ENCODE data around the gene LRMDA. TPM values are rescaled to one million over a fixed set of nuclear protein-coding genes. Genes with fewer than 3 reads are reported as not detected.

LRMDA gene
- total and polyA plus RNA-seq, 2 donors (not counting 3 experiments of a cell fraction or from before 2014, with no cell fraction given), result 9.7 to 18.0 TPM

DNA sequence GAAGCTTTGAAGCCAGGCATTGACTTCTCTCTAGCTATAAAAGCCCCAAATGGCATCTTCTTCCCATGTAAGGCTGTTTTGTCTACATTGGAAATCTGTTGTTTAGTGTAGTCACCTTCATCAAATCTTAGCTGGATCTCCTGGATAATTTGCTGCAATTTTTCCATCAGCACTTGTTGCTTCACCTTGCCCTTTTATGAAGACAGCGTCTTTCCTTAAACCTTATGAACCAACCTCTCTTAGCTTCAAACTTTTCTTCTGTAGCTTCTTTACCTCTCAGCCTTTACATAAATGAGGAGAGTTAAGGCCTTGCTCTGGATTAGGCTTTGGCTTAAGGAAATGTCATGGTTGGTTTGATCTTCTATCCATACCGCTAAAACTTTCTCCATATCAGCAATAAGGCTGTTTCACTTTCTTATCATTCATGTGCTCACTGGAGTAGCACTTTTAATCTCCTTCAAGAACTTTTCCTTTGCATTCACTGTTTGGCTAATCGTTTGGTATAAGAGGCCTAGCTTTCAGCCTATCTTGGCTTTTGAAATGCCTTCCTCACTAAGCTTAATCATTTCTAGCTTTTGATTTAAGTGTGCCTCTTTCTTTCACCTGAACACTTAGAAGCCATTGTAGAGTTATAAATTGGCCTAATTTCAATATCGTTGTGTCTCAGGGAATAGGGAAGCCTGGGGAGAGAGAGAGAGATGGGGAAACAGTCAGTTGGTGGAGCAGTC lies 803.2 kb downstream of the LRMDA start:
- Histone ChIP-seq H3K27me3 (ENCODE audit: control insufficient read depth in 2 of 2, insufficient read depth in 2 of 2, low read length in 2 of 2) (no peaks in the 10 kb centered on the region), H2AFZ (ENCODE audit: low read depth, low read length) (no peak overlapping the region), H4K20me1 (replicated peaks; ENCODE audit: control insufficient read depth, extremely low read depth, insufficient read depth, low read length) (no peaks in the 10 kb centered on the region), H3K4me2 (ENCODE audit: insufficient read depth, low read length) (no peak overlapping the region), H3K4me1 (ENCODE audit: control insufficient read depth, extremely low read depth, insufficient read depth, low read length) (no peaks in the 10 kb centered on the region), H3K27ac (ENCODE audit: insufficient read depth, low read depth, low read length) (no peak overlapping the region), H3K36me3 (ENCODE audit: control insufficient read depth in 2 of 2, extremely low read depth in 1 of 2, insufficient read depth in 2 of 2, low read length in 2 of 2) (no peaks in the 10 kb centered on the region), H3K9ac (replicated peaks; ENCODE audit: extremely low read depth, insufficient read depth, low read length) (no peak overlapping the region), H3K79me2 (ENCODE audit: control insufficient read depth, insufficient read depth, low read length) (no peaks in the 10 kb centered on the region), H3K9me3 (replicated peaks; ENCODE audit: control insufficient read depth, insufficient read depth, low read length) (no peaks in the 10 kb centered on the region), H3K9me1 (replicated peaks; ENCODE audit: control insufficient read depth, extremely low read depth, insufficient read depth, low read length) (no peaks in the 10 kb centered on the region), H3K4me3 (replicated peaks in 1 of 3; ENCODE audit: insufficient read depth in 1 of 3, low read depth in 1 of 3, low read length in 3 of 3) (no peak overlapping the region)
- dilution Hi-C loops (cut with MboI; ENCODE audit: extremely low pct_ligation_motif_present, low sequenced_read_pairs) (no loop called here), intact Hi-C loops (cut with micrococcal nuclease) (no loop called here)
- FAIRE-seq, result no peak
- no peak for DNase-seq (ENCODE audit: low read depth, low spot score)
- ChIA-PET CTCF (interaction anchor here (0.9 kb wide), 1 partner anchor 89 kb away, joined by 3 read pairs; no protein-coding TSS in a partner anchor), POLR2A (no interaction called here)
- TF ChIP-seq, protein P1, sequence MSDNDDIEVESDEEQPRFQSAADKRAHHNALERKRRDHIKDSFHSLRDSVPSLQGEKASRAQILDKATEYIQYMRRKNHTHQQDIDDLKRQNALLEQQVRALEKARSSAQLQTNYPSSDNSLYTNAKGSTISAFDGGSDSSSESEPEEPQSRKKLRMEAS (IDR thresholded peaks at IDR 0.05; ENCODE audit: insufficient read depth, insufficient read length), result no peak
- TF ChIP-seq GATA2 (IDR thresholded peaks at IDR 0.05; ENCODE audit: insufficient read depth, insufficient read length, low read depth, low read length) (no peak), EZH2 (IDR thresholded peaks at IDR 0.05; ENCODE audit: borderline replicate concordance, low read depth, low read length, severe bottlenecking) (no peak), POLR2A (IDR thresholded peaks at IDR 0.05; ENCODE audit: low read depth, low read length) (no peak), POLR2AphosphoS5 (IDR thresholded peaks at IDR 0.05; ENCODE audit: insufficient read depth, low read depth, low read length) (no peak), FOS (IDR thresholded peaks at IDR 0.05; ENCODE audit: borderline replicate concordance, insufficient read depth, low read length) (no peak)
- TF ChIP-seq, protein P2, sequence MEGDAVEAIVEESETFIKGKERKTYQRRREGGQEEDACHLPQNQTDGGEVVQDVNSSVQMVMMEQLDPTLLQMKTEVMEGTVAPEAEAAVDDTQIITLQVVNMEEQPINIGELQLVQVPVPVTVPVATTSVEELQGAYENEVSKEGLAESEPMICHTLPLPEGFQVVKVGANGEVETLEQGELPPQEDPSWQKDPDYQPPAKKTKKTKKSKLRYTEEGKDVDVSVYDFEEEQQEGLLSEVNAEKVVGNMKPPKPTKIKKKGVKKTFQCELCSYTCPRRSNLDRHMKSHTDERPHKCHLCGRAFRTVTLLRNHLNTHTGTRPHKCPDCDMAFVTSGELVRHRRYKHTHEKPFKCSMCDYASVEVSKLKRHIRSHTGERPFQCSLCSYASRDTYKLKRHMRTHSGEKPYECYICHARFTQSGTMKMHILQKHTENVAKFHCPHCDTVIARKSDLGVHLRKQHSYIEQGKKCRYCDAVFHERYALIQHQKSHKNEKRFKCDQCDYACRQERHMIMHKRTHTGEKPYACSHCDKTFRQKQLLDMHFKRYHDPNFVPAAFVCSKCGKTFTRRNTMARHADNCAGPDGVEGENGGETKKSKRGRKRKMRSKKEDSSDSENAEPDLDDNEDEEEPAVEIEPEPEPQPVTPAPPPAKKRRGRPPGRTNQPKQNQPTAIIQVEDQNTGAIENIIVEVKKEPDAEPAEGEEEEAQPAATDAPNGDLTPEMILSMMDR (IDR thresholded peaks at IDR 0.05; ENCODE audit: extremely low read depth in 1 of 2, insufficient read depth in 1 of 2, low read depth in 1 of 2, low read length in 2 of 2), result no peak
- BruUV-seq (replicated peaks), result no TSS peak
